CD4-positive, CD25-positive, alpha-beta regulatory T cell (primary cell): ENCODE data around the gene CEP95. TPM values are rescaled to one million over a fixed set of nuclear protein-coding genes. Genes with fewer than 3 reads are reported as not detected.

Experiments used
- ATAC-seq, 2 donors: fragments of 150-1000 bp; cut with Tn5 transposase; one replicate each; pipeline ENCODE4 v1.10.0; 2021; ENCODE audit warnings: low read depth in 2 of 2, moderate number of reproducible peaks in 2 of 2, moderate library complexity in 1 of 2
- DNase-seq, 3 donors: peaks; one replicate each; pipeline versions ENCODE4 v3.0.0 to v3.0.0-alpha.2; 2012 to 2022; ENCODE audit warnings: mixed read lengths in 1 of 3
- H3K27ac ChIP-seq: one replicate; pipeline ENCODE4 v1.7.0; 2013; ENCODE audit warnings: mild to moderate bottlenecking, low read length; ENCODE audit not compliant: insufficient read depth, poor library complexity, severe bottlenecking
- H3K27me3 ChIP-seq: one replicate; pipeline ENCODE4 v1.7.0; 2013; ENCODE audit warnings: low read length; ENCODE audit not compliant: control insufficient read depth, insufficient read depth
- H3K36me3 ChIP-seq: one replicate; pipeline ENCODE4 v1.7.0; 2013; ENCODE audit warnings: mild to moderate bottlenecking, low read length, moderate library complexity; ENCODE audit not compliant: control insufficient read depth, insufficient read depth
- H3K4me1 ChIP-seq: 2 replicates; pipeline ENCODE4 v1.7.0; 2013; ENCODE audit warnings: mild to moderate bottlenecking, low read length; ENCODE audit not compliant: insufficient read depth, control insufficient read depth, poor library complexity, severe bottlenecking
- H3K4me3 ChIP-seq: one replicate; pipeline ENCODE4 v1.7.0; 2013; ENCODE audit warnings: low read depth, mild to moderate bottlenecking, low read length, moderate library complexity
- H3K9me3 ChIP-seq, 2 experiments: 1 replicate in 1 of 2; 2 replicates in 1 of 2; pipeline ENCODE4 v1.7.0; 2013; ENCODE audit warnings: low read length in 2 of 2, mild to moderate bottlenecking in 1 of 2, moderate library complexity in 1 of 2; ENCODE audit not compliant: control insufficient read depth in 2 of 2
- H3K27ac Mint-ChIP-seq, 3 donors: one replicate each; pipeline ENCODE4 v1.8.0; 2020 to 2022; ENCODE audit warnings: mild to moderate bottlenecking in 3 of 3, mixed read lengths in 3 of 3, moderate library complexity in 2 of 3
- H3K27me3 Mint-ChIP-seq: one replicate; pipeline ENCODE4 v1.8.0; 2022; ENCODE audit warnings: mild to moderate bottlenecking, mixed read lengths
- H3K36me3 Mint-ChIP-seq: one replicate; pipeline ENCODE4 v1.8.0; 2020; ENCODE audit warnings: mixed read lengths
- H3K4me1 Mint-ChIP-seq, 4 donors: one replicate each; pipeline ENCODE4 v1.8.0; 2020 to 2022; ENCODE audit warnings: mixed read lengths in 4 of 4, mild to moderate bottlenecking in 1 of 4
- H3K4me3 Mint-ChIP-seq, 4 donors: one replicate each; pipeline ENCODE4 v1.8.0; 2020 to 2022; ENCODE audit warnings: mild to moderate bottlenecking in 4 of 4, mixed read lengths in 4 of 4, moderate library complexity in 3 of 4
- H3K9me3 Mint-ChIP-seq, 7 donors: one replicate each; pipeline ENCODE4 v1.8.0; 2020 to 2022; ENCODE audit warnings: mixed read lengths in 7 of 7, mild to moderate bottlenecking in 3 of 7, moderate library complexity in 2 of 7
- polyA plus RNA-seq, 4 donors: library from polyadenylated mRNA; unstranded; fragments of 300-500 nt; fragmentation: Illumina TruSeq; gene quantifications; one replicate each; pipeline ENCODE4 v1.2.3, GENCODE V29; 2021
- total RNA-seq: library from RNA; stranded (reverse); gene quantifications from one replicate; pipeline ENCODE4 v1.2.3, GENCODE V29; 2022

Gene CEP95
- total and polyA plus RNA-seq, 5 donors from 2014 or later = 9.2 to 173 (median 11.2) TPM

DNA sequence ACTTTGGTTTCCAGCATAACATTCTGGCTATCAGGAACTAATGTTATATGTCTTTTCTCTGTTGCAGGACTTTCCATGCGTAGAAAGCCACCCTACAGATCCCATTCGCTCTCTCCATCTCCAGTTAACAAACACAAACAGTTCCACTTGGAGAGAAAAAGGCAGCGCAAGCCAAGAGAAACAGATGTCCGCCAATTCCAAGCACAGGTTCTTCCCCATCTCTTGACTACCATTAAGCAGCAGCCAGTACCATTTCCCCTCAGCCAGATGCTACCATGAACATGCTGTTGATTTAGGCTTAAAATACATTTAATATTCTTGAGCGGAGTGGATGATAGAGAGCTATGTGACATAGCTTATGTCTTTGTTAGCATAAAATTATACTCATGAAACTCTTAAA is 22.4 kb downstream of the CEP95 start:
- ATAC-seq = no peak
- Histone ChIP-seq H3K4me3 (no peak overlapping the region), H3K9me3 (no peaks in the 10 kb centered on the region), H3K4me1 (no peaks in the 10 kb centered on the region), H3K27me3 (no peaks in the 10 kb centered on the region), H3K36me3 (peaks cover 93% of the 10 kb centered on the region), H3K27ac (no peak overlapping the region)
- Mint-ChIP-seq H3K4me3 (no peak overlapping the region), H3K36me3 (peaks cover 63% of the 10 kb centered on the region), H3K27me3 (no peaks in the 10 kb centered on the region), H3K4me1 (peaks cover 0 to 18% (median 4%) of the 10 kb centered on the region in 4 donors), H3K27ac (no peak overlapping the region), H3K9me3 (no peaks in the 10 kb centered on the region)
- DNase-seq = no peak

DNA sequence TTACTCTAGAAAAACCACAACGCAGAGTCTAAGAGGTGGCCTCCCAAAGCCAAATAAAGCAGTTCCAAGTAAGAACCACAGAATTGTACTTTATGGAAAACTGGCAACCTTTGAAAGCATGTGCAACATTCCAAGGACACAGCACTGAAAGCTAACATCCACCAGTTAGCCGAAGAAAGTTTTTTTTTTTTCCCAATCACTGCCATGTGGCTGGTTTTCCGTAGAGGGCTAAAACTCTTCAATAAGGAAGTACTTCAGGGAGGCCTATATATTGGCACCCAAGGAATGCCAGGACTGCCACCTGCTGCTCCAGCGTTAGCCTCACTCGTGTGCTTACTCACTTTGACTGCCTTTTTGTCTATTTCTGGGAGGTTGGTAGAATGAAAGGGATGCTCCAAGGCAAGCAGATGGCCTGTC is 25.2 kb downstream of the CEP95 start:
- Mint-ChIP-seq H3K9me3 (no peaks in the 10 kb centered on the region), H3K4me3 (no peak overlapping the region), H3K4me1 (peaks cover 0 to 11% (median 4%) of the 10 kb centered on the region in 4 donors), H3K27ac (no peak overlapping the region), H3K27me3 (no peaks in the 10 kb centered on the region), H3K36me3 (peaks cover 60% of the 10 kb centered on the region)
- Histone ChIP-seq H3K27me3 (no peaks in the 10 kb centered on the region), H3K9me3 (no peaks in the 10 kb centered on the region), H3K4me3 (no peak overlapping the region), H3K36me3 (peaks cover 98% of the 10 kb centered on the region), H3K27ac (no peak overlapping the region), H3K4me1 (no peaks in the 10 kb centered on the region)
- no peak for DNase-seq
- no peak for ATAC-seq

DNA sequence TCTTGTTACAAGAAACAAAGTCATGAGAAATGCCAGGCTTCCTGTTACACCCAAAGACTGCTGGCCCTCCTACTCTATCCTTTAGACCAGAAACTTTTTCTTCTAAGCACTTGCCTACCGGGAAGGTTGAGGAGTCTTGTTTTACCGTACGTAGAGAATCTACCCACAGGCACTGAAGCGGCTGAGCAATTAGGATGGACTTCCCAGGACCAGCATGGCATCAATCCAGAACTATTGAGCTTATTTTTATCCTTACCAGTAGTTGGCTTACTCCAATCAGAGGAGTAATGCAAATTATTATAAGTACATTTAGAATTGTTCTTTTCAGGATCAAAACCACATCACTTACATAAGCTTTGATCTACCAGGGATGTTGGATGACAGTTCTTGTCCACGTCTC is 25.6 kb downstream of the CEP95 start:
- DNase-seq (no peak), ATAC-seq (no peak)
- no peak overlapping the region for H3K4me3 Mint-ChIP-seq
- no peaks in the 10 kb centered on the region for H3K9me3 ChIP-seq
- peaks cover 0 to 7% (median 3%) of the 10 kb centered on the region in 4 donors for H3K4me1 Mint-ChIP-seq
- H3K27ac Mint-ChIP-seq = no peak overlapping the region
- H3K27ac ChIP-seq = no peak overlapping the region
- no peaks in the 10 kb centered on the region for H3K9me3 Mint-ChIP-seq
- H3K27me3 Mint-ChIP-seq = no peaks in the 10 kb centered on the region
- no peaks in the 10 kb centered on the region for H3K4me1 ChIP-seq
- H3K36me3 Mint-ChIP-seq = peaks cover 60% of the 10 kb centered on the region
- no peak overlapping the region for H3K4me3 ChIP-seq
- no peaks in the 10 kb centered on the region for H3K27me3 ChIP-seq
- H3K36me3 ChIP-seq = peaks cover 98% of the 10 kb centered on the region

DNA sequence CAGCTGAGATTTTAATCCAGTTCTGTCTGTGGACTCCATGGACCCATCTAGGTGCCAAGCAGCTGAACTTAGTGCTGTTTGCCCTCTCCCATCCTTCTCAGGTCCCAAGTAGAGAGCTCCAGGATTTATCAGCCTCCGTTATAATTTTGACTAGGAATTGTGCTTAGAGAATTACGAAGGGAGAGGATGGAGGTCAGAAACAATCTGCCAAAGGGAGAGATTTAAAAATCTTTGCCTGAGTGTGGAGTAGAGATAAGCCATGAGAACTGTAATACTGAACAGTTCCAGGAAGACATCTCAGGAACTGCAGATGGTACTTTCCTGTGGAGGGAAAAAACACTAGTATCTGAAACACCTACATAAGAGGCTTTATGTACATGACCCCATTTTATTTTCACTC is 27.0 kb downstream of the CEP95 start:
- no peak overlapping the region for H3K27ac Mint-ChIP-seq
- Histone ChIP-seq H3K27ac (no peak overlapping the region), H3K36me3 (peaks cover 96% of the 10 kb centered on the region), H3K4me3 (no peak overlapping the region), H3K27me3 (no peaks in the 10 kb centered on the region), H3K9me3 (no peaks in the 10 kb centered on the region), H3K4me1 (no peaks in the 10 kb centered on the region)
- no peaks in the 10 kb centered on the region for H3K9me3 Mint-ChIP-seq
- DNase-seq (no peak), ATAC-seq (no peak)
- no peaks in the 10 kb centered on the region for H3K27me3 Mint-ChIP-seq
- peaks cover 0 to 6% (median 3%) of the 10 kb centered on the region in 4 donors for H3K4me1 Mint-ChIP-seq
- H3K36me3 Mint-ChIP-seq = peaks cover 55% of the 10 kb centered on the region
- H3K4me3 Mint-ChIP-seq = no peak overlapping the region

DNA sequence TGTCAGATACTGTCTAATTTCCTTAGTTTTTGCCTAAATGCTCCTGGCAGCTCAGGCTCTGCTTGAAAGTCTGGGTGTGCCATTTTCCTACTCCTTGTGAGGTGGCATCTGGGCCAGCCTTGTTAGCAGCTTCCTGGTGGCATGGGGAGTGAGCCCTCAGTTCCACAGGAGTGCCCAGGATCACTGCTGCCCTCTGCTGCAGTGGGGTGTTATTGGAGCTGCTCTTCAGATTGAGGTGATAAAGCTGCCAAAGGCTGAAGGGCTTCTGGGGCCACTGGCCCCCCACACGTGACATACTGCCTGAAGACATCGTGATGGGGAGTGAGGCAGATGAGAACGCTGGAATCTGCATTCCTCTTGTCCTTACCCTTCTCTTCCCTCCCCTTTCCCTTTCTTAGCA is 27.4 kb downstream of the CEP95 start:
- H3K9me3 Mint-ChIP-seq = no peaks in the 10 kb centered on the region
- H3K4me1 Mint-ChIP-seq = peaks cover 0 to 6% (median 3%) of the 10 kb centered on the region in 4 donors
- H3K27ac Mint-ChIP-seq = peak overlapping the region in 2 of 3 donors; percentile 31 to 89
- H3K4me1 ChIP-seq = no peaks in the 10 kb centered on the region
- no peak overlapping the region for H3K27ac ChIP-seq
- H3K9me3 ChIP-seq = no peaks in the 10 kb centered on the region
- no peak overlapping the region for H3K4me3 ChIP-seq
- H3K36me3 ChIP-seq = peaks cover 95% of the 10 kb centered on the region
- H3K4me3 Mint-ChIP-seq = no peak overlapping the region
- H3K36me3 Mint-ChIP-seq = peaks cover 54% of the 10 kb centered on the region
- H3K27me3 Mint-ChIP-seq = no peaks in the 10 kb centered on the region
- no peaks in the 10 kb centered on the region for H3K27me3 ChIP-seq
- no peak for ATAC-seq
- DNase-seq = peak in 2 of 3 donors; percentile 15 to 26

DNA sequence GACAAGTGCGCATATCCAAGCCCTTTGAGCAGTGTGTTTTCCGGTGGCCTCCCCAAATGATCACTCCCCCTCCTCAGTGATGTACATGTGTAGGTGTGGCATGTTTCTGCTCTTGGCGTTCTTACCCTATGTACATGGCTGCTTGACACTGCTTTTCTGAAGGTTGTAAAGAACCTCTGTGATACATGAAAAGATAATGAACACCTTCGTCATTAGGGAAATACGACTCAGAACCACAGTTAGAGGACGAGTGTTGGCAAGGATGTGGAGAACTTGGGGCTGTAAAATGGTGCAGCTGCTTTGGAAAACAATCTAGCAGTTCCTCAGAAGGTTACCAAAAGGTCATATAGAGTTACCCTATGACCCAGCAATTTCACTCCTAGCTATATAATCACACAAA is 28.6 kb downstream of the CEP95 start:
- no peak for ATAC-seq
- Mint-ChIP-seq H3K36me3 (peaks cover 45% of the 10 kb centered on the region), H3K27me3 (no peaks in the 10 kb centered on the region), H3K9me3 (no peaks in the 10 kb centered on the region), H3K4me3 (no peak overlapping the region), H3K27ac (no peak overlapping the region), H3K4me1 (peaks cover 0 to 6% (median 2%) of the 10 kb centered on the region in 4 donors)
- Histone ChIP-seq H3K27ac (no peak overlapping the region), H3K4me3 (no peak overlapping the region), H3K36me3 (peaks cover 89% of the 10 kb centered on the region), H3K4me1 (no peaks in the 10 kb centered on the region), H3K9me3 (no peaks in the 10 kb centered on the region), H3K27me3 (no peaks in the 10 kb centered on the region)
- DNase-seq = no peak

DNA sequence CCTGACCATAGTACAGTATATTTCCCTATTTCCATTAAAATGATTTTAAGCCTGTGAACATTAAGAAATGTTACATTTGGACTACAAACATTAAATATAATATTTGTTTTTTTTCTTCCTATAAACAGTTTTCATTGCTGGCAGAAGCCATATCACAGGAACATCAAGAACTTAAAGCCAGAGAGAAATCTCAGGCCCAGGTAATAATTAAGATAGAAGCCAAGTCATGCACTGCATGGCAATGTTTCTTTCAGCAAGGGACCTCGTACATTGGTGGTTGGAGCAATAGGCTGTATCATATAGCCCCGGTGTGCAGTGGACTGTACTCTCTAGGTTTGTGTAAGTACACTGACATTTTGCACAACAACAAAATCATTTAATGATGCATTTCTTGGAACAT is 30.1 kb downstream of the CEP95 start:
- Mint-ChIP-seq H3K4me1 (peaks cover 0 to 2% (median 0%) of the 10 kb centered on the region in 4 donors), H3K4me3 (no peak overlapping the region), H3K36me3 (peaks cover 37% of the 10 kb centered on the region), H3K27me3 (no peaks in the 10 kb centered on the region), H3K9me3 (no peaks in the 10 kb centered on the region), H3K27ac (peak overlapping the region in 1 of 3 donors; percentile 67)
- no peak overlapping the region for H3K4me3 ChIP-seq
- no peaks in the 10 kb centered on the region for H3K4me1 ChIP-seq
- no peaks in the 10 kb centered on the region for H3K9me3 ChIP-seq
- ATAC-seq (no peak), DNase-seq (no peak)
- H3K36me3 ChIP-seq = peaks cover 75% of the 10 kb centered on the region
- H3K27me3 ChIP-seq = no peaks in the 10 kb centered on the region
- H3K27ac ChIP-seq = no peak overlapping the region

DNA sequence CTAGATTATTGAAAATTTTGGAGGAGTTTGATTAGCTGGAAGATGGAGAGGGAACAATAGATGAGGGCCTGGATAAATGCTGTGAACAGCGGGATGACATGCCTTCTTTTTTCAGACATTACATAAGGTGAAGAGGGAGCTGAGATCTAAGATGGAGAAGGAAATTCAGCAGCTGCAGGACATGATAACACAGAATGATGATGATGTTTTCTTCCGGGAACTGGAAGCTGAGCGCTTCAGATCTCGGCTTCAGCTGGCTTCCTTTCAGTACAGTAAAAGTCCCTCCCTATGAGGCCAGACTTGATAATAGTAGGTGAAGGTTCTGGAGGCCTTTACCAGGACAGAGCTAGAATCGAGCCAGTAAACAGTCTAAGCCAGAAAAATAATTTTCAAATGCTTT is 30.7 kb downstream of the CEP95 start:
- Mint-ChIP-seq H3K36me3 (peaks cover 39% of the 10 kb centered on the region), H3K27ac (peak overlapping the region in 1 of 3 donors; percentile 67), H3K4me3 (no peak overlapping the region), H3K9me3 (no peaks in the 10 kb centered on the region), H3K27me3 (no peaks in the 10 kb centered on the region), H3K4me1 (peaks cover 0 to 2% (median 0%) of the 10 kb centered on the region in 4 donors)
- ATAC-seq (no peak), DNase-seq (no peak)
- H3K27me3 ChIP-seq = no peaks in the 10 kb centered on the region
- H3K9me3 ChIP-seq = no peaks in the 10 kb centered on the region
- no peaks in the 10 kb centered on the region for H3K4me1 ChIP-seq
- H3K4me3 ChIP-seq = no peak overlapping the region
- no peak overlapping the region for H3K27ac ChIP-seq
- peaks cover 69% of the 10 kb centered on the region for H3K36me3 ChIP-seq
